Measurements from ENCODE around the gene KCNMA1.

Gene KCNMA1

DNA sequence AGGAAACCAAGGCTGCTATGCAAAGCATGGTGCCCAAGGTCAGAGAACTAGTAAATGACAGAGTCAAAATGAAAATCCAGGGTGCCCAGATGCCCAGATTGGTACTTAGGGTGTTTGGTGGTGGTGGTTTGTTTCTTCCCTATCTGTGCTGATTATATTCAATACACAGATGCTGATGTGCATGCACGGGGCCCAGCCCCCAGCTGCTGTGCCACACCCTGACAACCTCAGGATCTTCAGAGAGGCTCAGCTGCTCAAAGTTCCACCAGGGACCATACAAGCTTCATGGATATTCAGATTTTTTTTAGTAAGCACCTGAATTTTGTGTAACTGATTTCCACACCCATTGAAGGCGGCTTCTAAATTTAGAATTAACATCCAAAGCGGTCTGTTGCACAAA, 75.6 kb downstream of the KCNMA1 start:
- no peak for DNase-seq (ENCODE audit: low read depth, low spot score)

GRCh38 chr10:77560471-77560870, 77.1 kb downstream of the KCNMA1 start:
- DNase-seq (ENCODE audit: low read depth, low spot score), result no peak

DNA sequence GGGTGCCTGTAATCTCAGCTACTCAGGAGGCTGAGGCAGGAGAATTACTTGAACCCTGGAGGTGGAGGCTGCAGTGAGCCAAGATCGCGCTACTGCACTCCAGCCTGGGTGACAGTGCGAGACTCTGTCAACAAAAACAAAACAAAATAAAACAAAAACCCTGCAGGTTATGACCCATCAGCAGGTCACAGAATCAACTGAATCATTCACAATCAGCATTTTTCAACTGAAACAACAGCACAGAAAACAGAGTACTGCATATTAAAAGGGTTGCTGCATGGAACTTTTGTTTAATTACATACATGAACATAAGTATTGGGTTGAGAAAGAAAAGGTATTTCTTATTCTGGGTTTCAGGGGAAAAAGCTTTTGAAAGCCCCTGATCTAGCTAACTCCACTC, 77.6 kb downstream of the KCNMA1 start:
- DNase-seq (ENCODE audit: low read depth, low spot score), result no peak

DNA sequence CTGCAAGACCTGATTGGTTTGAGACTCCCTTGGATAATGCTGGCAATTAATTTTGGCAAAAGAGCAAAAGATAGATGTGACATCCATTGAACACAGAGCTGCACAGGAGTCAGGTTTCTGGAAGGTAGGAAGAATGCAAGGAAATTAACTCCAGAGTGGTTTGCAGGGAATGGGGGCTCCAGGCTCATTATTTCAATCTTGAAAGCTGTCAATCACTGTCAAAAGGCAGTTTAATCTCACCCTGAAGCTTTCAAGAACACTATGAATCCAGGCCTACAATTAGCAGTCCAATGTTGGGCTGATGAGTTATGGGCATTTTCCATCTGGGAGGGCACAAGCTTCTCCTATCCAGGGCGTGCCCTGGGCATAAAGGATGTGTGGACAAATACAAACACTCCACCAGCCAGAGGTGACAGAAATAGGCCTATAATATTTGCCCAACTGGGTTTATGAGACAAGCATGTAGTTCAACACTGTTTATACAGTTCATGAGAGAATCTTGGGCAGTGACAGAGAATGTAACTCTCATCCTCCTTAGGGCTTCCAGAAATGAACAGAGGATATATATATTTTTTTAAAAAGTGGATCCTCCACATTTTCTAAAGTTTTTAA, 80.5 kb downstream of the KCNMA1 start:
- DNase-seq (ENCODE audit: low read depth, low spot score), result no peak

GRCh38 chr10:77555591-77556212, 81.9 kb downstream of the KCNMA1 start:
- no peak for DNase-seq (ENCODE audit: low read depth, low spot score)

- no peak for DNase-seq (ENCODE audit: low read depth, low spot score)
Observed at GRCh38 chr10:77554996-77555397, 82.6 kb downstream of the KCNMA1 start.

DNA sequence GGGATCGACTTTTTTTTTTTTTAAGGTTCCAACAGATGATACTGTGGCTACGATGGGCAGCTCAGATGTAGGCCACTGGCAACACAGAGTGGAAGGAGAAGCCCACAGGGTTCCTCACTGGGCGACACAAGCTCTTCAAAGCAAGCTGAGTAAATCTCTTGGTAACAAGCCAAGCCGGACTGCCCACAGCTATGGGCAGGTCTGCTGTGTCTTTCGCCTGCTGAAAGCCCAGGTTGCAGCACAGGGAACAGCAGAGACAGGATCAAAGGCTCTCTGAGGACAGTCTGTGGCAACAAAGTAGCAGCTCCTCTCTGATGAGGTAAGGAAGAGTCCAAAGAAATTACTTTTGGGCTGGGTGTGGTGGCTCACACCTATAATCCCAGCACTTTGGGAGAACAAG, 83.6 kb downstream of the KCNMA1 start:
- no peak for DNase-seq (ENCODE audit: low read depth, low spot score)

DNA sequence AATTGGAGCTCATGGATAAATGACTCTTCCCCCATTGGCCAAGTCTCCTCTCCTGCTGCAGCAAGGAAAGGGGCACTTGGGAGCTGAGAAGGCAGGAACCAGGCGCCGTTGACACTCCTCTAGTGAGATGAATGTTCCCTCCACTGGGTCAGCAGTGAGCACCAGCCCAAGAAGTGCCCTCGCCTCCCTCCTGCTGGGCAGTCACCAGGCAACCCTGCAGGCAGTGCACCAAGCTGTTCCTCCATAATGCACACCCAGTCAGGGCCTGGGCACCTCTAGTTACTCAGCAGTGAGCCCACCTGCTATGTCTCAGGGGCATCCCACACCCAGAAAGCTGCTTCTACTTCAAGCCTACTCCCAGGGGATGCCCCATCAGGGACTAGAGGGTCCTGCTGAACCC, 84.3 kb downstream of the KCNMA1 start:
- no peak for DNase-seq (ENCODE audit: low read depth, low spot score)

DNA sequence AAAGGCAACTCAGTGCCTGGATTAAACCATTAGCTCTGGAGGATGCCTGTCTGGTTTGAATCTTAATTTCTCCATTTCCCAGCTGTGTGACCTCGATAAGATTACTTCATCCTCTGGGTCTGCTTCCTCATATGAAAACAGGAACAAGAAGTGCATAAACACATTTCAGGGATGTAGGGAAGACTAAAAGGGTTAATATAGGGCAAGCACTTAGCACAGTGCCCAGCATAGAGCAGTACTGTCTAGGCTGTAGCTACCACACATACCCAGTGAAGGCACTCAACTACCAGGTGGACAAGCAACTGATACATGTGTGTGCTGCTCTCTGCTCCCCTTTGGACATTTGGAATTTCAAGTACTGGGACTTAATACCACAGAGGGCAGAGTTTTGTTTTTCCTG, 85.4 kb downstream of the KCNMA1 start:
- no peak for DNase-seq (ENCODE audit: low read depth, low spot score)

DNA sequence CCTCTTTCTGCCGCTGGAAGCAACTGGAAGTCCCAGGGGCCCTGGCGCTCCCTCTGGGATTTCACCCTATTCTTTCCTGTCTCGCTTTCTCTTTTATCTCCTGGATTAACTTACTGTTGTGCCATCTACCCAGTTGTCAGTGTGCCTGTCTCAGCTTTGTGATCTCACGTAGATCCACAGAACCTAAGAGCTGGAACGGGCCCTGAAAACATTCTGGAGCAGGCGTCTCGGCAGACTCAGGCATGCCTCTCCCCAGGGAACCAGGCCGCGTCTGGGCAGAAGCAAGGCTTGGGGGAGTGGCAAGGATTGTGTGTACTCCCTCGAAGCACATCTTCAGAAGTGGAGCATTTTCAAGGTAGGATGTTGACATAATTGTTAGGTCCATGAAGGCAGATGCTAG, 87.2 kb downstream of the KCNMA1 start:
- DNase-seq (ENCODE audit: low read depth, low spot score), result no peak

- no peak for DNase-seq (ENCODE audit: low read depth, low spot score)
Observed at GRCh38 chr10:77548671-77549070, 88.9 kb downstream of the KCNMA1 start.

GRCh38 chr10:77548157-77548556, 89.5 kb downstream of the KCNMA1 start:
- no peak for DNase-seq (ENCODE audit: low read depth, low spot score)

GRCh38 chr10:77547307-77548050, 90.1 kb downstream of the KCNMA1 start:
- DNase-seq (ENCODE audit: low read depth, low spot score), result no peak

- no peak for DNase-seq (ENCODE audit: low read depth, low spot score)
Observed at GRCh38 chr10:77546042-77546441, 91.6 kb downstream of the KCNMA1 start.

DNA sequence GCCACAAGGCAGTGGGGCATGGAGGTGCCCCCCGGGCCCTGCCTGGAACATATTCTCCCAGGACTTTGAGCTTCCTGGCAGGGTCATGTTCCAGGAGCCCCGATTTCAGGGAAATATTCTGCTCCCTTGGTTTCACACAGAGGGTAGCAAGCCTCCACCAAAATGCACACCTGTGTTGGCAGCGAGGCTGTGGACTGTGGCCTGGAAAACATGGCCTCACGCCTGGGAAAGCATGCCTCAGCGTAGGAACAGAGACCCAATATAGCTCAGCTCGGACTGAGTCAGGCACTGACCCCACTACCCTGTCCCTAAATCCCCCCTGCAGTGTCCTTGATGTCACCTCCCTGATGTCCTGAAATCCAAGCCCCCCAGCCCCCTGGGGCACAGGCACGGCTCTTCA, 92.0 kb downstream of the KCNMA1 start:
- no peak for DNase-seq (ENCODE audit: low read depth, low spot score)

DNA sequence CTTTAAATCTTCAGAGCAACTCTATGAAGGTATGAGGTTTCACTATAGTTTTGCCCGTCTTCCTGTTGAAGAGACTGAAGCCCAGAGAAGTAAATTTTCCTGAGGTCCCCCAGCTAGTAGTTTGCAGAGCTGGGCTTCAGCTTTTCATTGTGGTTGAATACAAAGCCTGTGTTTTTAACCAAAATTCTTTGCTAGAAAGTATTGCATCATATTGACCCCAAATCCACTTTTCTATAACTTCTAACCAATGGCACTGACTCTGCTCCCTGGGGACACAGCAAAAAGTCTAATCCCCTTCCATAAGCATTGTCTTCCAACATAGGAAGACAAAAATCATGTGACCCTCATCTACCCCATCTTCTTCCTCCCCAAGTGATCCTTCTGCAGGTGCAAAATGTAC, 93.0 kb downstream of the KCNMA1 start:
- no peak for DNase-seq (ENCODE audit: low read depth, low spot score)

GRCh38 chr10:77542710-77543259, 94.8 kb downstream of the KCNMA1 start:
- DNase-seq (ENCODE audit: low read depth, low spot score), result no peak

DNA sequence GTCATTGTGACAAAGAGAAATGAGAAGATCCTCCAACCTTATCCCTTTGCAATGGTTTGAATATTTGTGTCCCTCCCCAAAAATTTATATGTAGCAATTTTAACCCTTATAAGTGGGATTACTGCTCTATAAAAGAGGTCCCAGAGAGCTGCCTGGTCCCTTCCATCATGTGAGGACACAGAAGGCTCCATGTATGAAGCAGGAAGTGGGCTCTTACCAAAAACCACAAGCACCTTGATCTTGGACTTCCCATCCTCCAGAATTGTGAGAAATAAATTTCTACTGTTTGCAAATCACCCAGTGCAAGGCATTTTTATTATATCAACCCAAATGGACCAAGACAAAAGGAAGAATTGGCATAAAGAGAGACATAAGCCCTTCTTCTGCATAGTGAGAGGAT, 95.7 kb downstream of the KCNMA1 start:
- DNase-seq (ENCODE audit: low read depth, low spot score), result no peak

DNA sequence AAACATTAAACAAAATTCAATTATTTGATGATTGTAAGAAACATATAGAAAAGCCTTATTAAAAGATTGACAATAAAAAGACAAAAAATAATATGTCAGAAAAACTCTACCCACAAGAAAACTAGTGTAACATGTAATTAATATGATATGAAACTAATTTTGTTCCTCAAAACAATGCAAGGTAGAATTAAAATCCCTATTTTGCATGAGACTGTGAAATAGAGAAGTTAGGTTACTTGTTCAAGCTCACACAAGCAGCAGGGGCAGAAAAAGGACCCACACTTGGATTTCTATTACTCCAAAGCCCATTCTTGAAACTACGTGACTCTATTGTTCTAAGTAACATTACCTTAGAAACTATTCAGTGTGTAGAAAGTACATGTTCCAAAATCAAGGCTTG, 96.4 kb downstream of the KCNMA1 start:
- DNase-seq (ENCODE audit: low read depth, low spot score), result no peak

DNA sequence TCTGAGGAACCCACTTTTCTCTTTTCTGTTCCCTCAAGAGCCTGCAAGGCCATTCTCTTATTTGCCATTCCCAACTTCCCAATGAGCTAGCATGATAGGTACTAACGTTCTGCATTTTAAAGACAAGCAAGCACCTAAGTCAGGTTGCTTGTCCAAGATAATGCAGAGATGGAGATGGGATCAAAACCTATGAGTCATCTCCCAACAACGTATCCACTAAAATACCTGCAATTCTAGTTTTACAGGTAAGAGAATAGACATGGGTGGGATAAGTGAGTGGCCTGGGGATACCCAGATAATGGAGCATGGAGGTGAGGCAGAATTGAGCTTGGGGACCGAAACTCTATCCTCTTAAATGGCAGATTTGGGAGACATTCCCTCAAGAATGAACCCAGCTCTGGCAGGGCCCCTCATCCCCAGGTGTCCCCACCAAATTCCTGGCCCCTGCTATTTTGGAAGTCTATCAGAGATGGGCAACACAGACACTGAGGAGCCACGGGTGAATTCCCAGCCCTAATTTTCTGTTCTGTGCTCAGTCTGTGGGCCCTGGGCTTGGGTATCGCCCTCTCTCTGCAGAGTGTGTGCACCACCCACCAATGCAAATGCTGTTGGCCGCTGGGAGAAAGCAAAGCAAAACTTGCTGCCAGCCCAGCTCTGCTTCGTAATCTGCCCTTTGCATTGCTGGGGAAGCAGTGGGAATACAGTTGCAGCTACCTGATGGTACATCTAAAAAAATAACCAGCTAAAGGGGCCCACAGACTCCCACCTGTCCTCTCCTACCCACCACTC, 98.3 kb downstream of the KCNMA1 start:
- DNase-seq (ENCODE audit: low read depth, low spot score), result no peak

DNA sequence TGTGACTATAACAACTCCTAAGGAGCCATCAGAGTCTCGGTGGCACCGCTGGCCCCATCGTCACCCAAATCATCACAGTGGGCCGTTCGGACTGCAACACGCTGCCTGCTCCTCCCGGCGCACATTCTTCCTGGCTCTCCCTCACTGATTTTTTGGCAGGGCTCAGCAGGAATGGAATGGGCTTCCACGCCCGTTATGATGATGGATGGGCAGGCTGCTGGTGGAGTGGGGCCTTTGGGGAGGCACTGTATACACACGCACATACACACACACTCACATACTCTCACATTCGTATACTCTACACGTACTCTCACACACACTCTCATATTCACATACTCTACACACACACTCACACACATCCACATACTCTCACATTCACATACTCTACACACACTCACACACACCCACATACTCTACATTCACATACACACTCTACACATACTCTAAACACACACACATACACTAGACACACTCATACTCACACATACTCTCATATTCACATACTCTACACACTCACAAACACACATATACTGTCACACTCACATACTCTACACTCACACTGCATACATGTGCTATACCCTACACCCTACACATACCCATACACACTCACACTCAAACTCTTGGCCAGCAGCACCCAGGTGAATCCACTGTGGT, 99.8 kb downstream of the KCNMA1 start:
- DNase-seq (ENCODE audit: low read depth, low spot score), result no peak

DNA sequence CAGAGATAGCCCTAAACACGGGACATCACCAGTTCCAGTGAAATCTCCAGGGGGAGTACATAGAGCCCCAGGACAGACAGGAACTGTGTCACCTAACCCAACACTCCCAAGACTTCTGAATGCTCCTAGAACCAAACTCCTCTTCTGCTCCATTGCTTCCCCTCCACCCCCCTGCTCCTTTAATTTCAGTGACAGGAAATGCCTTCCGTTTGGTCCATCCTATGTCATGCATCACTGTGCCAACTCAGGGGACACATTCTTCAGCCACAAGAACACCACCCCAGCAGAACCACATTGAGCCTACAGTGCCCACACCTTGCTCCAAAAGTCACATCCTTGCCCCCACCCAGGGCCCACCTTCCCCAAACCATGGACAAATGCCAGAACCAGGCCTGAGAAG, 100.5 kb downstream of the KCNMA1 start:
- DNase-seq (ENCODE audit: low read depth, low spot score), result no peak
